Trophoblast cell (in vitro differentiated cells and primary cell): ENCODE measurements around the gene ARAP1.

ENCODE experiments used
- DNase-seq, 2 donors: peaks; one replicate each; pipeline ENCODE4 v3.0.0-alpha.2; 2016
- H2AFZ ChIP-seq: 2 replicates; pipeline ENCODE4 v1.6.1; 2013; ENCODE audit warnings: low read length, moderate library complexity, mild to moderate bottlenecking; ENCODE audit not compliant: insufficient read depth, poor library complexity
- H2AK5ac ChIP-seq: 2 replicates; pipeline ENCODE4 v1.6.1; 2013; ENCODE audit warnings: mild to moderate bottlenecking, low read length
- H2BK120ac ChIP-seq: 2 replicates; pipeline ENCODE4 v1.6.1; 2013; ENCODE audit warnings: low read length, mild to moderate bottlenecking, moderate library complexity; ENCODE audit not compliant: insufficient read depth, poor library complexity
- H2BK12ac ChIP-seq: 2 replicates; pipeline ENCODE4 v1.6.1; 2013; ENCODE audit warnings: mild to moderate bottlenecking, low read length, moderate library complexity
- H2BK5ac ChIP-seq: 2 replicates; pipeline ENCODE4 v1.6.1; 2013; ENCODE audit warnings: low read length, low read depth, moderate library complexity, mild to moderate bottlenecking; ENCODE audit not compliant: poor library complexity
- H3K14ac ChIP-seq: 2 replicates; pipeline ENCODE4 v1.6.1; 2013; ENCODE audit warnings: mild to moderate bottlenecking, low read length
- H3K18ac ChIP-seq: 2 replicates; pipeline ENCODE4 v1.6.1; 2013; ENCODE audit warnings: mild to moderate bottlenecking, low read length
- H3K23ac ChIP-seq: 2 replicates; pipeline ENCODE4 v1.6.1; 2013; ENCODE audit warnings: low read length
- H3K27ac ChIP-seq: 2 replicates; pipeline ENCODE4 v1.5.1; 2013; ENCODE audit warnings: low read depth, mild to moderate bottlenecking, inconsistent platforms, low read length, moderate library complexity
- H3K27me3 ChIP-seq: 2 replicates; pipeline ENCODE4 v1.6.1; 2013; ENCODE audit warnings: inconsistent platforms, mild to moderate bottlenecking, low read length, moderate library complexity; ENCODE audit not compliant: insufficient read depth
- H3K36me3 ChIP-seq, 2 experiments: 1 replicate in 1 of 2; 2 replicates in 1 of 2; pipeline ENCODE4 v1.6.1; 2013; ENCODE audit warnings: low read length in 2 of 2, mild to moderate bottlenecking in 2 of 2, moderate library complexity in 1 of 2; ENCODE audit not compliant: insufficient read depth in 2 of 2, control insufficient read depth in 1 of 2
- H3K4ac ChIP-seq: 2 replicates; pipeline ENCODE4 v1.6.1; 2013; ENCODE audit warnings: low read depth, mild to moderate bottlenecking, low read length, moderate library complexity
- H3K4me1 ChIP-seq, 2 experiments: 1 replicate in 1 of 2; 2 replicates in 1 of 2; pipeline ENCODE4 v1.6.1; 2013; ENCODE audit warnings: low read length in 2 of 2, mild to moderate bottlenecking in 2 of 2, moderate library complexity in 1 of 2; ENCODE audit not compliant: insufficient read depth in 2 of 2, control insufficient read depth in 1 of 2
- H3K4me2 ChIP-seq: 2 replicates; pipeline ENCODE4 v1.6.1; 2013; ENCODE audit warnings: inconsistent platforms, mild to moderate bottlenecking, low read length, moderate library complexity
- H3K4me3 ChIP-seq: 2 replicates; pipeline ENCODE4 v1.5.1; 2013; ENCODE audit warnings: mild to moderate bottlenecking, low read depth, low read length, inconsistent platforms
- H3K79me1 ChIP-seq: one replicate; pipeline ENCODE4 v1.6.1; 2013; ENCODE audit warnings: low read length
- H3K79me2 ChIP-seq: 2 replicates; pipeline ENCODE4 v1.6.1; 2013; ENCODE audit warnings: low read length, mild to moderate bottlenecking; ENCODE audit not compliant: control insufficient read depth, insufficient read depth, poor library complexity
- H3K9ac ChIP-seq: 2 replicates; pipeline ENCODE4 v1.6.1; 2013; ENCODE audit warnings: mild to moderate bottlenecking, low read length
- H3K9me3 ChIP-seq: 2 replicates; pipeline ENCODE4 v1.6.1; 2013; ENCODE audit warnings: low read depth, mild to moderate bottlenecking, control low read depth, inconsistent platforms, low read length; ENCODE audit not compliant: insufficient read depth
- H4K12ac ChIP-seq: 2 replicates; pipeline ENCODE4 v1.6.1; 2013; ENCODE audit warnings: low read depth, mild to moderate bottlenecking, low read length, moderate library complexity
- H4K8ac ChIP-seq: 2 replicates; pipeline ENCODE4 v1.6.1; 2013; ENCODE audit warnings: low read depth, mild to moderate bottlenecking, low read length, moderate library complexity
- H4K91ac ChIP-seq: one replicate; pipeline ENCODE4 v1.6.1; 2013; ENCODE audit warnings: low read depth, mild to moderate bottlenecking, low read length, moderate library complexity
- WGBS: extraction: QIAGEN DNeasy Blood & Tissue Kit; methylation state at CpG from one replicate; pipeline ENCODE4 v1.1.7; 2013; ENCODE audit warnings: missing lambda C conversion rate; ENCODE audit not compliant: insufficient read length, insufficient coverage; ENCODE audit errors: extremely low coverage; 5-methylcytosine and 5-hydroxymethylcytosine counted together

The ARAP1 gene

GRCh38 chr11:72760539-72761405, 8.6 kb upstream of the ARAP1 start:
- H4K12ac ChIP-seq: no peak overlapping the region
- no peak overlapping the region for H2BK12ac ChIP-seq
- no peak overlapping the region for H2BK5ac ChIP-seq
- H3K9me3 ChIP-seq: peaks cover 2% of the 10 kb centered on the region
- H3K79me2 ChIP-seq: no peaks in the 10 kb centered on the region
- H3K4me3 ChIP-seq: no peak overlapping the region
- no peak overlapping the region for H3K23ac ChIP-seq
- H3K4me1 ChIP-seq: peaks cover 0 to 6% of the 10 kb centered on the region in 2 experiments
- H2AK5ac ChIP-seq: no peak overlapping the region
- H3K4ac ChIP-seq: no peak overlapping the region
- no peak overlapping the region for H4K91ac ChIP-seq
- WGBS: no CpG with 5 or more reads among the region's 8 CpGs
- peak; percentile 78 to 79 for DNase-seq
- H2AFZ ChIP-seq: no peak overlapping the region
- no peaks in the 10 kb centered on the region for H3K27me3 ChIP-seq
- no peak overlapping the region for H3K4me2 ChIP-seq
- no peak overlapping the region for H3K18ac ChIP-seq
- H3K9ac ChIP-seq: no peak overlapping the region
- peaks cover 34% of the 10 kb centered on the region in 2 experiments for H3K36me3 ChIP-seq
- H3K27ac ChIP-seq: no peak overlapping the region
- H2BK120ac ChIP-seq: no peak overlapping the region
- H3K14ac ChIP-seq: no peak overlapping the region
- no peak overlapping the region for H4K8ac ChIP-seq
- no peaks in the 10 kb centered on the region for H3K79me1 ChIP-seq

GRCh38 chr11:72759468-72759985, 7.3 kb upstream of the ARAP1 start:
- H2AK5ac ChIP-seq: no peak overlapping the region
- H2BK12ac ChIP-seq: no peak overlapping the region
- no CpG with 5 or more reads among the region's 8 CpGs for WGBS

GRCh38 chr11:72758690-72759389, 6.6 kb upstream of the ARAP1 start:
- Histone ChIP-seq H3K9ac (no peak overlapping the region), H3K14ac (no peak overlapping the region), H3K79me1 (no peaks in the 10 kb centered on the region), H3K4me3 (no peak overlapping the region), H3K4ac (no peak overlapping the region), H4K8ac (no peak overlapping the region), H3K23ac (no peak overlapping the region), H3K27me3 (no peaks in the 10 kb centered on the region), H3K27ac (no peak overlapping the region), H2BK120ac (no peak overlapping the region), H3K4me1 (peaks cover 0 to 3% of the 10 kb centered on the region in 2 experiments), H3K79me2 (no peaks in the 10 kb centered on the region), H2BK12ac (no peak overlapping the region), H4K91ac (no peak overlapping the region), H2BK5ac (no peak overlapping the region), H3K9me3 (peaks cover 2% of the 10 kb centered on the region), H4K12ac (no peak overlapping the region), H2AFZ (no peak overlapping the region), H3K4me2 (no peak overlapping the region), H3K36me3 (peaks cover 44 to 45% of the 10 kb centered on the region in 2 experiments), H2AK5ac (no peak overlapping the region), H3K18ac (no peak overlapping the region)
- DNase-seq: peak in 1 of 2 donors; percentile 33
- no CpG with 5 or more reads among the region's 17 CpGs for WGBS

More at GRCh38 chr11:72759468-72759985, 7.3 kb upstream of the ARAP1 start:
- DNase-seq: no peak
- no peak overlapping the region for H2BK120ac ChIP-seq
- peaks cover 0 to 6% of the 10 kb centered on the region in 2 experiments for H3K4me1 ChIP-seq
- H3K4me2 ChIP-seq: no peak overlapping the region
- H2AFZ ChIP-seq: no peak overlapping the region
- no peak overlapping the region for H3K14ac ChIP-seq
- peaks cover 39 to 42% of the 10 kb centered on the region in 2 experiments for H3K36me3 ChIP-seq
- H4K12ac ChIP-seq: no peak overlapping the region
- no peak overlapping the region for H3K23ac ChIP-seq
- no peak overlapping the region for H3K4me3 ChIP-seq
- no peaks in the 10 kb centered on the region for H3K27me3 ChIP-seq
- no peak overlapping the region for H3K18ac ChIP-seq
- H3K4ac ChIP-seq: no peak overlapping the region
- no peak overlapping the region for H4K91ac ChIP-seq
- H3K9ac ChIP-seq: no peak overlapping the region
- no peak overlapping the region for H3K27ac ChIP-seq
- no peaks in the 10 kb centered on the region for H3K79me1 ChIP-seq
- peaks cover 2% of the 10 kb centered on the region for H3K9me3 ChIP-seq
- no peak overlapping the region for H2BK5ac ChIP-seq
- no peak overlapping the region for H4K8ac ChIP-seq
- H3K79me2 ChIP-seq: no peaks in the 10 kb centered on the region

- Histone ChIP-seq H4K91ac (no peak overlapping the region), H4K8ac (no peak overlapping the region)
- no CpG with 5 or more reads among the region's 7 CpGs for WGBS
Measured at GRCh38 chr11:72758304-72758689, 6.1 kb upstream of the ARAP1 start.

More at GRCh38 chr11:72758304-72758689, 6.1 kb upstream of the ARAP1 start:
- Histone ChIP-seq H3K18ac (no peak overlapping the region), H4K12ac (no peak overlapping the region), H3K4ac (no peak overlapping the region), H3K4me2 (no peak overlapping the region), H3K27me3 (no peaks in the 10 kb centered on the region), H2AFZ (no peak overlapping the region), H3K9ac (no peak overlapping the region), H2AK5ac (no peak overlapping the region), H3K27ac (no peak overlapping the region), H2BK120ac (no peak overlapping the region), H3K4me3 (no peak overlapping the region), H3K9me3 (peaks cover 2% of the 10 kb centered on the region), H3K14ac (no peak overlapping the region), H2BK5ac (no peak overlapping the region), H2BK12ac (no peak overlapping the region), H3K36me3 (peaks cover 41 to 46% of the 10 kb centered on the region in 2 experiments), H3K79me2 (no peaks in the 10 kb centered on the region), H3K79me1 (no peaks in the 10 kb centered on the region), H3K23ac (no peak overlapping the region), H3K4me1 (peaks cover 0 to 3% of the 10 kb centered on the region in 2 experiments)
- peak; percentile 48 to 49 for DNase-seq
